A549 (cell line): Measurements from ENCODE around the gene TC2N.

Source experiments
- EP300 ChIP-seq, 2 experiments: fragments of >200 bp; sonication (Bioruptor Twin); formaldehyde crosslinking; IDR thresholded peaks; 2 replicates in 1 of 2; 3 replicates in 1 of 2; pipeline ENCODE4 v1.6.1; 2016 to 2017
- ESRRA ChIP-seq: fragments of 150-350 bp; IDR thresholded peaks from 2 replicates; pipeline ENCODE4 v1.6.1; 2014; ENCODE audit warnings: mild to moderate bottlenecking, low read length, borderline replicate concordance
- MYC ChIP-seq: IDR thresholded peaks from 2 replicates; pipeline ENCODE4 v1.6.1; 2012; ENCODE audit warnings: mild to moderate bottlenecking, inconsistent platforms, low read length, improper control_type of control experiment, borderline replicate concordance
- POLR2A ChIP-seq: IDR thresholded peaks from 2 replicates; pipeline ENCODE4 v1.6.1; 2012; ENCODE audit warnings: mild to moderate bottlenecking, low read length
- RFX5 ChIP-seq: fragments of 450-650 bp; IDR thresholded peaks from 2 replicates; pipeline ENCODE4 v1.7.1; 2014; ENCODE audit warnings: antibody characterized with exemption, mild to moderate bottlenecking, moderate library complexity
- ZFP36 ChIP-seq: fragments of 450-650 bp; IDR thresholded peaks from 2 replicates; pipeline ENCODE4 v1.6.1; 2014; ENCODE audit warnings: borderline replicate concordance; ENCODE audit not compliant: partially characterized antibody
- TF ChIP-seq, protein P1 (sequence below): fragments of >200 bp; sonication (Bioruptor Twin); formaldehyde crosslinking; IDR thresholded peaks from 3 replicates; pipeline ENCODE4 v1.5.1; 2016
- TF ChIP-seq, protein P2 (sequence below): fragments of 200-600 bp; sonication (generic); IDR thresholded peaks from 2 replicates; pipeline ENCODE4 v1.6.1; 2016; ENCODE audit warnings: antibody characterized with exemption, mild to moderate bottlenecking, moderate library complexity
- TF ChIP-seq, protein P3 (sequence below): IDR thresholded peaks from 2 replicates; pipeline ENCODE4 v1.6.1; 2012
- TF ChIP-seq, protein P4 (sequence below): IDR thresholded peaks from 2 replicates; pipeline ENCODE4 v1.6.1; 2012

DNA sequence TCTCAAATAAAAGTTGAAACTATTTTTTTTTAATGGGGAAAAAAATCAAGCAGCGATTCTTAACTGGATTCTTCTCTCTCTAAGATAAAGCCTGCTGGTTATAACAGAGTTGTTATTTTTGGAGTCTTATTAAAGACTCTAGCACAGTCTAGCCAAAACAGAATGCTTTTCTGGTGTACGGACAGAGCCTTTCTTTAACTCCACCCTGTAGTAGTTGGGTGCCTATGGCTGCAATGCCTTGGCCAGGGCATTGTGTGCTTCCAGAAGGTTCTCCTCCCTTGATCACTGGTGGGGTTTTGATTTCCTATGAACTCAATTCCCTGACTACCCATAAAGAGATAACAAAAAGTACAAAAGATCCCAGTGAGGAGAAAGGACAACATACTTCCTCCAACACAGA, 35.7 kb upstream of the TC2N start:
- no peak for TF ChIP-seq ESRRA
- no peak for TF ChIP-seq MYC
- TF ChIP-seq, protein P1, sequence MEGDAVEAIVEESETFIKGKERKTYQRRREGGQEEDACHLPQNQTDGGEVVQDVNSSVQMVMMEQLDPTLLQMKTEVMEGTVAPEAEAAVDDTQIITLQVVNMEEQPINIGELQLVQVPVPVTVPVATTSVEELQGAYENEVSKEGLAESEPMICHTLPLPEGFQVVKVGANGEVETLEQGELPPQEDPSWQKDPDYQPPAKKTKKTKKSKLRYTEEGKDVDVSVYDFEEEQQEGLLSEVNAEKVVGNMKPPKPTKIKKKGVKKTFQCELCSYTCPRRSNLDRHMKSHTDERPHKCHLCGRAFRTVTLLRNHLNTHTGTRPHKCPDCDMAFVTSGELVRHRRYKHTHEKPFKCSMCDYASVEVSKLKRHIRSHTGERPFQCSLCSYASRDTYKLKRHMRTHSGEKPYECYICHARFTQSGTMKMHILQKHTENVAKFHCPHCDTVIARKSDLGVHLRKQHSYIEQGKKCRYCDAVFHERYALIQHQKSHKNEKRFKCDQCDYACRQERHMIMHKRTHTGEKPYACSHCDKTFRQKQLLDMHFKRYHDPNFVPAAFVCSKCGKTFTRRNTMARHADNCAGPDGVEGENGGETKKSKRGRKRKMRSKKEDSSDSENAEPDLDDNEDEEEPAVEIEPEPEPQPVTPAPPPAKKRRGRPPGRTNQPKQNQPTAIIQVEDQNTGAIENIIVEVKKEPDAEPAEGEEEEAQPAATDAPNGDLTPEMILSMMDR: no peak
- TF ChIP-seq ZFP36: no peak
- TF ChIP-seq, protein P2, sequence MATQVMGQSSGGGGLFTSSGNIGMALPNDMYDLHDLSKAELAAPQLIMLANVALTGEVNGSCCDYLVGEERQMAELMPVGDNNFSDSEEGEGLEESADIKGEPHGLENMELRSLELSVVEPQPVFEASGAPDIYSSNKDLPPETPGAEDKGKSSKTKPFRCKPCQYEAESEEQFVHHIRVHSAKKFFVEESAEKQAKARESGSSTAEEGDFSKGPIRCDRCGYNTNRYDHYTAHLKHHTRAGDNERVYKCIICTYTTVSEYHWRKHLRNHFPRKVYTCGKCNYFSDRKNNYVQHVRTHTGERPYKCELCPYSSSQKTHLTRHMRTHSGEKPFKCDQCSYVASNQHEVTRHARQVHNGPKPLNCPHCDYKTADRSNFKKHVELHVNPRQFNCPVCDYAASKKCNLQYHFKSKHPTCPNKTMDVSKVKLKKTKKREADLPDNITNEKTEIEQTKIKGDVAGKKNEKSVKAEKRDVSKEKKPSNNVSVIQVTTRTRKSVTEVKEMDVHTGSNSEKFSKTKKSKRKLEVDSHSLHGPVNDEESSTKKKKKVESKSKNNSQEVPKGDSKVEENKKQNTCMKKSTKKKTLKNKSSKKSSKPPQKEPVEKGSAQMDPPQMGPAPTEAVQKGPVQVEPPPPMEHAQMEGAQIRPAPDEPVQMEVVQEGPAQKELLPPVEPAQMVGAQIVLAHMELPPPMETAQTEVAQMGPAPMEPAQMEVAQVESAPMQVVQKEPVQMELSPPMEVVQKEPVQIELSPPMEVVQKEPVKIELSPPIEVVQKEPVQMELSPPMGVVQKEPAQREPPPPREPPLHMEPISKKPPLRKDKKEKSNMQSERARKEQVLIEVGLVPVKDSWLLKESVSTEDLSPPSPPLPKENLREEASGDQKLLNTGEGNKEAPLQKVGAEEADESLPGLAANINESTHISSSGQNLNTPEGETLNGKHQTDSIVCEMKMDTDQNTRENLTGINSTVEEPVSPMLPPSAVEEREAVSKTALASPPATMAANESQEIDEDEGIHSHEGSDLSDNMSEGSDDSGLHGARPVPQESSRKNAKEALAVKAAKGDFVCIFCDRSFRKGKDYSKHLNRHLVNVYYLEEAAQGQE: no peak
- no peak for TF ChIP-seq EP300 (IDR thresholded peaks at IDR 0.05)
- no peak for TF ChIP-seq POLR2A
- TF ChIP-seq, protein P3, sequence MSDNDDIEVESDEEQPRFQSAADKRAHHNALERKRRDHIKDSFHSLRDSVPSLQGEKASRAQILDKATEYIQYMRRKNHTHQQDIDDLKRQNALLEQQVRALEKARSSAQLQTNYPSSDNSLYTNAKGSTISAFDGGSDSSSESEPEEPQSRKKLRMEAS: no peak
- TF ChIP-seq, protein P4, sequence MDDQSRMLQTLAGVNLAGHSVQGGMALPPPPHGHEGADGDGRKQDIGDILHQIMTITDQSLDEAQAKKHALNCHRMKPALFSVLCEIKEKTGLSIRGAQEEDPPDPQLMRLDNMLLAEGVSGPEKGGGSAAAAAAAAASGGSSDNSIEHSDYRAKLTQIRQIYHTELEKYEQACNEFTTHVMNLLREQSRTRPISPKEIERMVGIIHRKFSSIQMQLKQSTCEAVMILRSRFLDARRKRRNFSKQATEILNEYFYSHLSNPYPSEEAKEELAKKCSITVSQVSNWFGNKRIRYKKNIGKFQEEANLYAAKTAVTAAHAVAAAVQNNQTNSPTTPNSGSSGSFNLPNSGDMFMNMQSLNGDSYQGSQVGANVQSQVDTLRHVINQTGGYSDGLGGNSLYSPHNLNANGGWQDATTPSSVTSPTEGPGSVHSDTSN: no peak
- no peak for TF ChIP-seq RFX5
